Lower lobe of right lung (tissue), 2 donors: ENCODE data around the gene SP4. TPM values are rescaled to one million over a fixed set of nuclear protein-coding genes. Genes with fewer than 3 reads are reported as not detected.

Source experiments
- ATAC-seq, 2 donors: fragments of 200-7000 bp; cut with Tn5 transposase; one replicate each; pipeline ENCODE4 v1.9.1; 2020 to 2022; ENCODE audit warnings: mild to moderate bottlenecking in 2 of 2, moderate library complexity in 2 of 2
- DNase-seq: peaks from one replicate; pipeline ENCODE4 v3.0.0-alpha.2; 2020
- H3K27ac ChIP-seq: fragments of 200-600 bp; one replicate; pipeline ENCODE4 v1.8.0; 2022
- H3K27me3 ChIP-seq: fragments of 200-600 bp; one replicate; pipeline ENCODE4 v1.8.0; 2022; ENCODE audit warnings: low read depth
- H3K36me3 ChIP-seq: fragments of 200-600 bp; one replicate; pipeline ENCODE4 v1.8.0; 2022; ENCODE audit warnings: mild to moderate bottlenecking
- H3K4me1 ChIP-seq: fragments of 200-600 bp; one replicate; pipeline ENCODE4 v1.8.0; 2022
- H3K4me3 ChIP-seq: fragments of 200-600 bp; one replicate; pipeline ENCODE4 v1.8.0; 2022; ENCODE audit warnings: mild to moderate bottlenecking
- H3K9me3 ChIP-seq: fragments of 200-600 bp; one replicate; pipeline ENCODE4 v1.8.0; 2022
- CTCF ChIP-seq: fragments of 200-600 bp; IDR thresholded peaks from one replicate; pipeline ENCODE4 v1.8.0; 2022; ENCODE audit warnings: antibody characterized with exemption, mild to moderate bottlenecking
- intact Hi-C: fragments of 100-400 bp; cut with DNase I; formaldehyde crosslinking; loops from one replicate; pipeline ENCODE4 v1.11.0; 2022
- total RNA-seq: library from RNA; stranded (reverse); fragmentation: NEBNext Ultra II Directional; extraction: Animal tissue kit (Norgen Biotek cat#: 25700); gene quantifications from one replicate; pipeline ENCODE4 v1.2.1, GENCODE V29; 2021
- donor health status: DM: no; HTN: yes; CAD: no; lungs with severe emphysema.

Gene SP4
- total RNA-seq, 1 donor from 2014 or later: 9.7 TPM

GRCh38 chr7:21504021-21504420 is 76.1 kb downstream of the SP4 start:
- TF ChIP-seq CTCF: no peak
- DNase-seq (no peak), ATAC-seq (peak in 1 of 2 donors; percentile 61)
- no peaks in the 10 kb centered on the region for H3K9me3 ChIP-seq
- intact Hi-C loops: no loop called here
- no peaks in the 10 kb centered on the region for H3K36me3 ChIP-seq
- H3K27me3 ChIP-seq: no peaks in the 10 kb centered on the region
- H3K4me1 ChIP-seq: no peaks in the 10 kb centered on the region
- H3K4me3 ChIP-seq: no peak overlapping the region
- H3K27ac ChIP-seq: no peak overlapping the region

- DNase-seq (no peak), ATAC-seq (peak; percentile 55 to 77)
- H3K27ac ChIP-seq: no peak overlapping the region
- no peaks in the 10 kb centered on the region for H3K9me3 ChIP-seq
- intact Hi-C loops: no loop called here
- H3K27me3 ChIP-seq: no peaks in the 10 kb centered on the region
- H3K4me1 ChIP-seq: no peaks in the 10 kb centered on the region
- TF ChIP-seq CTCF: peak; percentile 75
- peaks cover 12% of the 10 kb centered on the region for H3K36me3 ChIP-seq
- H3K4me3 ChIP-seq: no peak overlapping the region
These were observed 79.9 kb downstream of the SP4 start for GRCh38 chr7:21507627-21508343.

- Histone ChIP-seq H3K36me3 (peaks cover 12% of the 10 kb centered on the region), H3K9me3 (no peaks in the 10 kb centered on the region), H3K4me3 (no peak overlapping the region), H3K27ac (no peak overlapping the region), H3K4me1 (no peaks in the 10 kb centered on the region), H3K27me3 (no peaks in the 10 kb centered on the region)
- intact Hi-C loops: no loop called here
- DNase-seq (no peak), ATAC-seq (no peak)
- no peak for TF ChIP-seq CTCF
These were observed 80.7 kb downstream of the SP4 start for GRCh38 chr7:21508538-21508937.

- ATAC-seq (no peak), DNase-seq (no peak)
- intact Hi-C loops: no loop called here
These were observed 86.2 kb downstream of the SP4 start for GRCh38 chr7:21514062-21514461.

DNA sequence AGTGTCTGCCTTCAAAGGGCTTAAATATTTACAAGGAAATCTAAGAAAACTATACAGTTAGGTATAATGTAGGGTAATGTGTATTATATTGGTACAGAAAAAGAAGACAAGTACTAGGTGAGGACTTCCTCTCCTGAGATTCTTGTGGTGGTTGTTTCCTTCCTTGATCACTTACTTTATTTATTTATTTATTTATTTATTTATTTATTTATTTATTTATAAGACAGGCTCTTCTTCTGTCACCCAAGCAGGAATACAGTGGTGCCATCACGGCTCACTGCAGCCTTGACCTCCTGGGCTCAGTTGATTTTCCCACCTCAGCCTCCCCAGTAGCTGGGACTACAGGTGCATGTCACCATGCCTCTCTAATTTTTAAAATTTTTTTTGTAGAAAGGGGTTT is 96.8 kb downstream of the SP4 start:
- no peak for ATAC-seq
- Histone ChIP-seq H3K4me1 (no peaks in the 10 kb centered on the region), H3K4me3 (no peak overlapping the region), H3K9me3 (peaks cover 4% of the 10 kb centered on the region), H3K36me3 (no peaks in the 10 kb centered on the region), H3K27ac (no peak overlapping the region), H3K27me3 (no peaks in the 10 kb centered on the region)
- DNase-seq: no peak
- no peak for TF ChIP-seq CTCF
- intact Hi-C loops: no loop called here

More at GRCh38 chr7:21514062-21514461, 86.2 kb downstream of the SP4 start:
- Histone ChIP-seq H3K4me3 (no peak overlapping the region), H3K36me3 (peaks cover 12% of the 10 kb centered on the region), H3K27ac (no peak overlapping the region), H3K9me3 (no peaks in the 10 kb centered on the region), H3K27me3 (no peaks in the 10 kb centered on the region), H3K4me1 (no peaks in the 10 kb centered on the region)
- TF ChIP-seq CTCF: no peak
